Liver (tissue), 9 donors: ENCODE data around the gene PHLPP1. TPM values are rescaled to one million over a fixed set of nuclear protein-coding genes. Genes with fewer than 3 reads are reported as not detected.

Experiments
- DNase-seq: peaks from one replicate; pipeline ENCODE4 v3.0.0-alpha.2; 2017; ENCODE audit warnings: low spot score
- H3K27ac ChIP-seq, 2 donors: one replicate each; pipeline ENCODE4 v1.7.0; 2013; ENCODE audit warnings: inconsistent platforms in 2 of 2, low read length in 2 of 2, control low read depth in 1 of 2, low read depth in 1 of 2, mild to moderate bottlenecking in 1 of 2
- H3K27me3 ChIP-seq, 4 donors: one replicate each; pipeline versions ENCODE4 v1.6.1 to v1.7.0; 2013; ENCODE audit warnings: low read length in 3 of 4, inconsistent platforms in 1 of 4, mild to moderate bottlenecking in 1 of 4, moderate library complexity in 1 of 4; ENCODE audit not compliant: control insufficient read depth in 4 of 4, insufficient read depth in 4 of 4
- H3K36me3 ChIP-seq, 4 donors: one replicate each; pipeline versions ENCODE4 v1.6.1 to v1.7.0; 2013; ENCODE audit warnings: low read length in 3 of 4, mild to moderate bottlenecking in 3 of 4, low read depth in 1 of 4, moderate library complexity in 1 of 4; ENCODE audit not compliant: control insufficient read depth in 4 of 4, insufficient read depth in 3 of 4
- H3K4me1 ChIP-seq, 4 donors: one replicate each; pipeline versions ENCODE4 v1.6.1 to v1.7.0; 2013; ENCODE audit warnings: low read length in 3 of 4, mild to moderate bottlenecking in 3 of 4, moderate library complexity in 1 of 4; ENCODE audit not compliant: control insufficient read depth in 4 of 4, insufficient read depth in 4 of 4
- H3K4me3 ChIP-seq, 3 donors: one replicate each; pipeline versions ENCODE4 v1.6.1 to v1.7.0; 2013; ENCODE audit warnings: low read length in 3 of 3, control low read depth in 1 of 3, low read depth in 1 of 3, mild to moderate bottlenecking in 1 of 3
- H3K9ac ChIP-seq, 2 donors: one replicate each; pipeline ENCODE4 v1.7.0; 2013; ENCODE audit warnings: low read length in 2 of 2, mild to moderate bottlenecking in 2 of 2, moderate library complexity in 2 of 2, control low read depth in 1 of 2, low read depth in 1 of 2
- H3K9me3 ChIP-seq, 4 donors: one replicate each; pipeline versions ENCODE4 v1.6.1 to v1.7.0; 2013; ENCODE audit warnings: low read length in 3 of 4; ENCODE audit not compliant: control insufficient read depth in 4 of 4
- ATF3 ChIP-seq: IDR thresholded peaks from 2 replicates; pipeline ENCODE4 v1.6.1; 2016; ENCODE audit warnings: antibody characterized with exemption
- CTCF ChIP-seq: fragments of 150-350 bp; IDR thresholded peaks from 2 replicates; pipeline ENCODE4 v1.5.1; 2017; ENCODE audit warnings: improper control_type of control experiment, low read depth, low read length; ENCODE audit not compliant: missing input control
- EGR1 ChIP-seq, 2 donors: IDR thresholded peaks; 2 replicates each; pipeline ENCODE4 v1.6.1; 2016 to 2018; ENCODE audit warnings: antibody characterized with exemption in 2 of 2, low read depth in 2 of 2
- FOXA1 ChIP-seq: IDR thresholded peaks from 2 replicates; pipeline ENCODE4 v1.6.1; 2016; ENCODE audit warnings: antibody characterized with exemption
- FOXA2 ChIP-seq: IDR thresholded peaks from 2 replicates; pipeline ENCODE4 v1.6.1; 2016; ENCODE audit warnings: antibody characterized with exemption
- GABPA ChIP-seq, 2 donors: IDR thresholded peaks in 1 of 2; conservative IDR thresholded peaks in 1 of 2; 2 replicates each; pipeline ENCODE4 v1.6.1; 2016; ENCODE audit warnings: antibody characterized with exemption in 2 of 2, mild to moderate bottlenecking in 1 of 2, moderate library complexity in 1 of 2
- HNF4A ChIP-seq, 2 donors: conservative IDR thresholded peaks; 2 replicates each; pipeline ENCODE4 v1.6.1; 2016; ENCODE audit warnings: antibody characterized with exemption in 2 of 2, mild to moderate bottlenecking in 2 of 2
- HNF4G ChIP-seq: IDR thresholded peaks from 2 replicates; pipeline ENCODE4 v1.6.1; 2016; ENCODE audit warnings: antibody characterized with exemption
- JUND ChIP-seq, 2 donors: IDR thresholded peaks; 2 replicates each; pipeline ENCODE4 v1.6.1; 2016; ENCODE audit warnings: antibody characterized with exemption in 2 of 2
- MAX ChIP-seq: IDR thresholded peaks from 2 replicates; pipeline ENCODE4 v1.6.1; 2016; ENCODE audit warnings: antibody characterized with exemption
- NR2F2 ChIP-seq: IDR thresholded peaks from 2 replicates; pipeline ENCODE4 v1.6.1; 2016; ENCODE audit warnings: antibody characterized with exemption
- RAD21 ChIP-seq, 2 donors: IDR thresholded peaks; 2 replicates each; pipeline ENCODE4 v1.6.1; 2016; ENCODE audit warnings: antibody characterized with exemption in 2 of 2, mild to moderate bottlenecking in 2 of 2
- REST ChIP-seq: IDR thresholded peaks from 2 replicates; pipeline ENCODE4 v1.6.1; 2016; ENCODE audit warnings: antibody characterized with exemption, mild to moderate bottlenecking
- RXRA ChIP-seq, 2 donors: IDR thresholded peaks; 2 replicates each; pipeline ENCODE4 v1.6.1; 2017 to 2018; ENCODE audit warnings: antibody characterized with exemption in 2 of 2, mild to moderate bottlenecking in 1 of 2
- SP1 ChIP-seq: IDR thresholded peaks from 2 replicates; pipeline ENCODE4 v1.6.1; 2018; ENCODE audit warnings: antibody characterized with exemption, mild to moderate bottlenecking
- TAF1 ChIP-seq: conservative IDR thresholded peaks from 2 replicates; pipeline ENCODE4 v1.6.1; 2016; ENCODE audit warnings: antibody characterized with exemption, mild to moderate bottlenecking
- YY1 ChIP-seq: IDR thresholded peaks from 2 replicates; pipeline ENCODE4 v1.6.1; 2016; ENCODE audit warnings: antibody characterized with exemption, mild to moderate bottlenecking
- ZBTB33 ChIP-seq: IDR thresholded peaks from 2 replicates; pipeline ENCODE4 v1.6.1; 2016; ENCODE audit warnings: antibody characterized with exemption
- WGBS: extraction: QIAGEN DNeasy Blood & Tissue Kit; methylation state at CpG from one replicate; pipeline ENCODE4 v1.1.7; 2013; 5-methylcytosine and 5-hydroxymethylcytosine counted together
- polyA plus RNA-seq, 2 donors: library from polyadenylated mRNA; stranded (reverse) in 1 of 2; unstranded in 1 of 2; fragments of 200-250 nt in 1 of 2; fragments of >200 nt in 1 of 2; fragmentation: Nextera tagmentation in 1 of 2; extraction: Ambion mirVana in 1 of 2; gene quantifications; one replicate each; pipeline versions ENCODE4 v1.2.1 to v1.2.3, GENCODE V29; 2013 to 2015
- total RNA-seq, 2 donors: library from RNA; depleted of rRNA; stranded (reverse); fragments of >200 nt; gene quantifications; one replicate each; pipeline ENCODE4 v1.2.3, GENCODE V29; 2014
- donor health status: healthy.
- donor health status: healthy.
- donor health status: healthy.
- donor health status: healthy.
- donor health status: healthy.

PHLPP1 gene
- total and polyA plus RNA-seq, 4 donors = 4.2 to 14.5 (median 8.6) TPM

- Histone ChIP-seq H3K36me3 (no peaks in the 10 kb centered on the region), H3K4me3 (no peak overlapping the region), H3K27me3 (no peaks in the 10 kb centered on the region), H3K9ac (no peak overlapping the region), H3K4me1 (peaks cover 0 to 5% (median 2%) of the 10 kb centered on the region in 4 donors), H3K27ac (no peak overlapping the region), H3K9me3 (peaks cover 0 to 5% (median 0%) of the 10 kb centered on the region in 4 donors)
- TF ChIP-seq ATF3 = no peak
- TF ChIP-seq RXRA (IDR thresholded peaks at IDR 0.05) = no peak
- TF ChIP-seq TAF1 = no peak
- no peak for TF ChIP-seq HNF4G
- TF ChIP-seq ZBTB33 = no peak
- no peak for TF ChIP-seq SP1
- TF ChIP-seq JUND (IDR thresholded peaks at IDR 0.05) = no peak
- TF ChIP-seq CTCF = no peak
- TF ChIP-seq FOXA1 = no peak
- TF ChIP-seq RAD21 (IDR thresholded peaks at IDR 0.05) = no peak
- TF ChIP-seq NR2F2 = no peak
- no peak for TF ChIP-seq EGR1 (IDR thresholded peaks at IDR 0.05; ENCODE audit: low read depth in 2 of 2)
- TF ChIP-seq MAX = no peak
- TF ChIP-seq FOXA2 = no peak
- no peak for TF ChIP-seq GABPA (IDR thresholded peaks at IDR 0.05 in 1 of 2, conservative IDR thresholded peaks at IDR 0.05 in 1 of 2)
- no peak for TF ChIP-seq REST
- WGBS = 88% methylated on average over 1 of the region's 1 CpG
- DNase-seq = no peak
These were observed 18.9 kb downstream of the PHLPP1 start for GRCh38 chr18:62734290-62734689.

- H3K4me3 ChIP-seq = no peak overlapping the region
- TF ChIP-seq RAD21 (IDR thresholded peaks at IDR 0.05) = no peak
- TF ChIP-seq FOXA2 = no peak
- no peak for TF ChIP-seq GABPA (IDR thresholded peaks at IDR 0.05 in 1 of 2, conservative IDR thresholded peaks at IDR 0.05 in 1 of 2)
- no peak for TF ChIP-seq ATF3
- TF ChIP-seq EGR1 (IDR thresholded peaks at IDR 0.05; ENCODE audit: low read depth in 2 of 2) = no peak
- no peak for TF ChIP-seq TAF1
- no peak for TF ChIP-seq JUND (IDR thresholded peaks at IDR 0.05)
- no peak for TF ChIP-seq MAX
- no peak for TF ChIP-seq HNF4G
- TF ChIP-seq YY1 = no peak
- no peak for TF ChIP-seq FOXA1
- TF ChIP-seq HNF4A (conservative IDR thresholded peaks at IDR 0.05) = no peak
- no peak for TF ChIP-seq NR2F2
- TF ChIP-seq REST = no peak
These were observed 20.0 kb downstream of the PHLPP1 start for GRCh38 chr18:62735387-62735786.

More at GRCh38 chr18:62735387-62735786, 20.0 kb downstream of the PHLPP1 start:
- no peaks in the 10 kb centered on the region for H3K36me3 ChIP-seq
- WGBS = 87% methylated on average over 1 of the region's 1 CpG
- no peak overlapping the region for H3K9ac ChIP-seq
- no peak overlapping the region for H3K27ac ChIP-seq
- no peaks in the 10 kb centered on the region for H3K27me3 ChIP-seq
- no peak for DNase-seq
- H3K9me3 ChIP-seq = peaks cover 0 to 5% (median 0%) of the 10 kb centered on the region in 4 donors
- peaks cover 1 to 15% (median 3%) of the 10 kb centered on the region in 4 donors for H3K4me1 ChIP-seq
